ENCODE data around the gene CBR1.
A peak's percentile ranks its signal among the peaks of the same experiment; 100 is the strongest.

Gene CBR1

GRCh38 chr21:36111238-36111637 is 41.4 kb downstream of the CBR1 start:
- DNase-seq = no peak
- peaks cover 0 to 11% (median 0%) of the 10 kb centered on the region in 4 donors for H3K4me1 ChIP-seq
- H3K27ac ChIP-seq = no peak overlapping the region
- no peaks in the 10 kb centered on the region for H3K36me3 ChIP-seq
- TF ChIP-seq, protein P1, sequence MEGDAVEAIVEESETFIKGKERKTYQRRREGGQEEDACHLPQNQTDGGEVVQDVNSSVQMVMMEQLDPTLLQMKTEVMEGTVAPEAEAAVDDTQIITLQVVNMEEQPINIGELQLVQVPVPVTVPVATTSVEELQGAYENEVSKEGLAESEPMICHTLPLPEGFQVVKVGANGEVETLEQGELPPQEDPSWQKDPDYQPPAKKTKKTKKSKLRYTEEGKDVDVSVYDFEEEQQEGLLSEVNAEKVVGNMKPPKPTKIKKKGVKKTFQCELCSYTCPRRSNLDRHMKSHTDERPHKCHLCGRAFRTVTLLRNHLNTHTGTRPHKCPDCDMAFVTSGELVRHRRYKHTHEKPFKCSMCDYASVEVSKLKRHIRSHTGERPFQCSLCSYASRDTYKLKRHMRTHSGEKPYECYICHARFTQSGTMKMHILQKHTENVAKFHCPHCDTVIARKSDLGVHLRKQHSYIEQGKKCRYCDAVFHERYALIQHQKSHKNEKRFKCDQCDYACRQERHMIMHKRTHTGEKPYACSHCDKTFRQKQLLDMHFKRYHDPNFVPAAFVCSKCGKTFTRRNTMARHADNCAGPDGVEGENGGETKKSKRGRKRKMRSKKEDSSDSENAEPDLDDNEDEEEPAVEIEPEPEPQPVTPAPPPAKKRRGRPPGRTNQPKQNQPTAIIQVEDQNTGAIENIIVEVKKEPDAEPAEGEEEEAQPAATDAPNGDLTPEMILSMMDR (IDR thresholded peaks at IDR 0.05) = no peak
- intact Hi-C loops (cut with DNase I; ENCODE audit: low total_unique reads) = loop anchor here (10.0 kb wide), 1 partner anchor 56 kb away; no protein-coding TSS in a partner anchor
- no peak overlapping the region for H3K4me3 ChIP-seq
- no peaks in the 10 kb centered on the region for H3K9me3 ChIP-seq
- no peaks in the 10 kb centered on the region for H3K27me3 ChIP-seq

DNA sequence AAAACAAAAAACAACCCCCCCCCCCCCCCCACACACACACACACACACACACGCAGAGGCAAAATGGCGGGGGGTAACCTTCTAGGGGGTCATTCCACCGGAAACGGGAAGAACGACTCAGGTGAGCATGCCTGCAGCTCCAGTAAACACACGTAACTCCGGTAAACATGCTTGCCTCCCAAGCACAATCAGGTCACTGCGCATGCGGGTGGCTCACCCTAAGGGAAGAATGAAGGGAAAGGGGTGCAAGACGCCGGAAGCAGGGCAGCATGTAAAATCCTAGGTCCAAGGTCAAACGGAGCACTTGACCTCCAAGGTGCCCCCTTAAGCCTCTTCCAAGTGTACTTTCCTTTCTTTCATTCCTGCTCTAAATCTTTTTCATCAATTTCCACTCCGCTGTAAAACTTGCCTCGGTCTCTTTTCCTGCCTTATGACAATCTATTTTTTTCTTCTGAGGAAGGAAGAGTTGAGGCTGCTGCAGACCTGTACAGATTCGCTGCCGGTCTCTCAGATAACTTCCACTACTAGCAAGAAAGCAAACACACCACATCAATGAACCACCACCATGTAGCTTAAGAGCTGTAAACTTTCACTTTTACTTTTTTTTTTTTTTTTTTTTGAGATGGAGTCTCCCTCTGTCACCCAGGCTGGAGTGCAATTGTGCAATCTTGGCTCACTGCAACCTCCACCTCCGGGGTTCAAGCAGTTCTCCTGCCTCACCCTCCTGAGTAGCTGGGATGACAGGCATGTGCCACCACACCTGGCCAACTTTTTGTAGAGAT is 44.0 kb downstream of the CBR1 start:
- H3K27me3 ChIP-seq = no peaks in the 10 kb centered on the region
- intact Hi-C loops (cut with DNase I; ENCODE audit: low total_unique reads) = loop anchor here (10.0 kb wide), 1 partner anchor 59 kb away; no protein-coding TSS in a partner anchor
- TF ChIP-seq, protein P1 (IDR thresholded peaks at IDR 0.05) = no peak
- no peak overlapping the region for H3K4me3 ChIP-seq
- peaks cover 0 to 11% (median 0%) of the 10 kb centered on the region in 4 donors for H3K4me1 ChIP-seq
- H3K36me3 ChIP-seq = no peaks in the 10 kb centered on the region
- no peak for DNase-seq
- no peak overlapping the region for H3K27ac ChIP-seq
- H3K9me3 ChIP-seq = no peaks in the 10 kb centered on the region

DNA sequence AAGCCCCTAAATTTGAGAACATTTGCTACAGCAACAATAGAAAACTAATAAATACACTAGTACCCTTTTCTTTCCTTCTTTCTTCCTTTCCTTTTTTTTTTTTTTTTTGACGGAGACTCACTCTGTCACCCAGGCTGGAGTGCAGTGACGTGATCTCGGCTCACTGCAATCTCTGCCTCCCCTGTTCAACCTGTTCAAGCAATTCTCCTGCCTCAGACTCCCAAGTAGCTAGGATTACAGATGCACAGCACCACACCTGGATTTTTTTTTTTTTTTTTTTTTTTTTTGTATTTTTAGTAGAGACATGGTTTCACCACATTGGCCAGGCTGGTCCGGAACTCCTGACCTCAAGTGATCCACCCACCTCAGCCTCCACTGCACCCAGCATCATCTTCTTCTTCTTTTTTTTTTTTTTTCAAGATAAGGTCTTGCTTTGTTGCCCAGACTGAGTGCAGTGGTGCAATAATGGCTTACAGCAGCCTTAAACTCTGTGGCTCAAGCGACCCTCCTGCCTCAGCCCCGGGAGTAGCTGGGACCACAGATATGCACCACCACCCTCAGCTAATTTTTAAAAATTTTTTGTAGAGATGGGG is 45.4 kb downstream of the CBR1 start:
- Histone ChIP-seq H3K9me3 (no peaks in the 10 kb centered on the region), H3K4me1 (peaks cover 0 to 11% (median 0%) of the 10 kb centered on the region in 4 donors), H3K4me3 (no peak overlapping the region), H3K36me3 (no peaks in the 10 kb centered on the region), H3K27ac (no peak overlapping the region), H3K27me3 (no peaks in the 10 kb centered on the region)
- DNase-seq = no peak
- intact Hi-C loops (cut with DNase I; ENCODE audit: low total_unique reads) = loop anchor here (10.0 kb wide), 1 partner anchor 60 kb away; no protein-coding TSS in a partner anchor
- TF ChIP-seq, protein P1 (IDR thresholded peaks at IDR 0.05) = no peak

DNA sequence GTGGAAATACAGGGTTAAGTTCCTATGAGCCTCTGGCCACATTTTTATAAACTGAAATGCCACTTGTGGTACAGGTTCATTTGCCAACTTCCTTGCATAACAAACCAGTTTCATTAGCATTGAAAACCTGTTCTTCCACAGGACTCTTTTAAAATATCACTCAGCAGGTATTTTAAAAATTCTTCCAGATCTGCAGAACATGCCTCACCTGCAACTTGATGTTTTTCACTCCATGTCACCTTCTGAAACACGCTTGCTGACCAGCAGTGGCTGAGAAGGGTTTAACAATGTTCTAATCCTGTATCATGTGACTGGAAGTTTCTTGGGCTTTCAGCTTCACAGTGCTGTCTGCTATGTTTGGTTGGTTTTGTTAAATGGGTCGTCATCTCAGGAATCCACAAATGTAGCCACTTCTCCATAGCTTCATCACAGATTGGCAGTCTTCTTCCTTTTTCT is 47.5 kb downstream of the CBR1 start:
- no peaks in the 10 kb centered on the region for H3K27me3 ChIP-seq
- TF ChIP-seq, protein P1 (IDR thresholded peaks at IDR 0.05) = no peak
- H3K27ac ChIP-seq = no peak overlapping the region
- intact Hi-C loops (cut with DNase I; ENCODE audit: low total_unique reads) = loop anchor here (10.0 kb wide), 1 partner anchor 63 kb away; no protein-coding TSS in a partner anchor
- no peak overlapping the region for H3K4me3 ChIP-seq
- no peaks in the 10 kb centered on the region for H3K9me3 ChIP-seq
- H3K4me1 ChIP-seq = peaks cover 0 to 10% (median 0%) of the 10 kb centered on the region in 4 donors
- no peaks in the 10 kb centered on the region for H3K36me3 ChIP-seq
- DNase-seq = no peak

DNA sequence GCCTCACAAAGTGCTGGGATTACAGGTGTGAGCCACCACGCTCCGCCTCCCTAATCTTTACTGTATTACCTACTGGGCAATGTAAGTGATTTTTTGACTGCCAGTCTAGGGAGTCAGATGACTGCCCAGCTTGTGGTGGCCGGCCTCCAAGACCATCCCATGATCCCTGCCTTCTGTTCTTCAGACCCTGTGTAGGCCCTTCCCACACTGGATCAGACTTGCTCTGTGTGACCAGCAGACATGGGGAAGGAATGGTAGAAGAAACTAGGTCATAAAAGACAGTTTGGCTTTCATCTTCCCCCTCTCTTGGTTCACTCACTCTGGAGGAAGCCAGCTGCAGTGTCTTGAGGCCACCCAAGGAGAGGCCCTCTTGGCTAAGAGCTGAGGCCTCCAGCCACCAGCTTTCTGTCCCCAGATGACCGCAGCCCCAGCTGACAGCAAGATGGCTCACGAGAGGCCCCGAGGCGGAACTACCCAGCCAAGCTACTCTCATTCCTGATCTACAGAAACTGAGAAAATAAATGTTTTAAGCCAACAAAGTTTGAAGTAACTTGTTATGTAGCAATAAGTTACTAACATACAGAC is 50.6 kb downstream of the CBR1 start:
- TF ChIP-seq, protein P1 (IDR thresholded peaks at IDR 0.05) = no peak
- peak in 1 of 2 donors; percentile 64 for DNase-seq
- Histone ChIP-seq H3K36me3 (no peaks in the 10 kb centered on the region), H3K4me1 (no peaks in the 10 kb centered on the region), H3K9me3 (no peaks in the 10 kb centered on the region), H3K27ac (no peak overlapping the region), H3K4me3 (no peak overlapping the region), H3K27me3 (no peaks in the 10 kb centered on the region)
- intact Hi-C loops (cut with DNase I; ENCODE audit: low total_unique reads) = no loop called here
